Peyer's patch (tissue), 4 donors: ENCODE results near the gene LYVE1.

Experiments used
- CTCF ChIP-seq, 6 experiments: fragments of 450-650 bp in 4 of 6; fragments of 200-600 bp in 2 of 6; sonication (generic) in 1 of 6; IDR thresholded peaks; one replicate each; pipeline ENCODE4 v1.5.1; 2017 to 2019; ENCODE audit warnings: antibody characterized with exemption in 6 of 6, mild to moderate bottlenecking in 3 of 6, moderate library complexity in 1 of 6
- POLR2A ChIP-seq, 2 donors: fragments of 450-650 bp; IDR thresholded peaks; one replicate each; pipeline ENCODE4 v1.5.1; 2017; ENCODE audit warnings: antibody characterized with exemption in 2 of 2, mild to moderate bottlenecking in 2 of 2, moderate library complexity in 2 of 2

- no peak for TF ChIP-seq CTCF (IDR thresholded peaks at IDR 0.05)
- no peak for TF ChIP-seq POLR2A (IDR thresholded peaks at IDR 0.05)
Measured at GRCh38 chr11:10587995-10588394, 19.5 kb upstream of the LYVE1 start.
